HCT116 (cell line): ENCODE data around the gene CTLA4. TPM values are rescaled to one million over a fixed set of nuclear protein-coding genes. Genes with fewer than 3 reads are reported as not detected.

ENCODE experiments used
- ATAC-seq: fragments of 200-7000 bp; cut with Tn5 transposase; 2 replicates; pipeline ENCODE4 v1.9.1; 2020; ENCODE audit warnings: mild to moderate bottlenecking, moderate library complexity
- BruUV-seq: library from RNA; stranded (reverse); fragments of 400-500 nt; replicated peaks from 2 replicates; lab custom pipeline; 2021; lab: Mats Ljungman, UMichigan
- CTCF ChIA-PET: fragments of 300-600 bp; sonication (Branson Sonifier 250); formaldehyde crosslinking; loops from one replicate; lab custom pipeline; 2021; ENCODE audit warnings: antibody characterized with exemption; lab: Charles Lee
- POLR2A ChIA-PET: fragments of 300-600, 350-600 bp; sonication (Branson Sonifier 250); formaldehyde crosslinking; loops from one replicate; lab custom pipeline; 2021; ENCODE audit warnings: antibody characterized with exemption; lab: Charles Lee
- RAD21 ChIA-PET, 2 experiments: fragments of 300-600 bp; sonication (Branson Sonifier 250); formaldehyde crosslinking; loops; one replicate each; lab custom pipeline; 2023; ENCODE audit warnings: low total read pairs in 2 of 2; ENCODE audit not compliant: uncharacterized antibody in 2 of 2, unreplicated experiment in 2 of 2, low non-redundant PET in 1 of 2; lab: Charles Lee
- DNase-seq: peaks from one replicate; pipeline ENCODE4 v3.0.0-alpha.2; 2010; ENCODE audit warnings: low read depth, low spot score
- H2AFZ ChIP-seq: fragments of 200-600 bp; shearing (Covaris generic), sonication (generic); 2 replicates; pipeline ENCODE4 v1.6.1; 2017; ENCODE audit warnings: low read depth, mixed run types, mixed read lengths, antibody characterized with exemption, low read length; ENCODE audit not compliant: poor library complexity, severe bottlenecking
- H3K27ac ChIP-seq: 2 replicates; pipeline ENCODE4 v1.5.1; 2012; ENCODE audit warnings: low read depth, low read length
- H3K27me3 ChIP-seq: fragments of 200-600 bp; sonication (generic); 2 replicates; pipeline ENCODE4 v1.6.1; 2016; ENCODE audit warnings: mixed run types, low read length, mixed read lengths; ENCODE audit not compliant: insufficient read depth
- H3K36me3 ChIP-seq, 2 experiments: fragments of 200-500 bp in 1 of 2; fragments of 200-600 bp in 1 of 2; sonication (Bioruptor generic) in 1 of 2; sonication (generic) in 1 of 2; 2 replicates each; pipeline versions ENCODE4 v1.5.1 to v1.6.1; 2014 to 2016; ENCODE audit warnings: low read length in 2 of 2, inconsistent platforms in 1 of 2, mixed read lengths in 1 of 2, mixed run types in 1 of 2; ENCODE audit not compliant: insufficient read depth in 2 of 2, control insufficient read depth in 1 of 2
- H3K4me1 ChIP-seq, 2 experiments: fragments of 200-600 bp in 1 of 2; sonication (generic) in 1 of 2; 2 replicates each; pipeline versions ENCODE4 v1.5.1 to v1.6.1; 2012 to 2017; ENCODE audit warnings: low read length in 2 of 2, inconsistent platforms in 1 of 2, mild to moderate bottlenecking in 1 of 2, mixed read lengths in 1 of 2, mixed run types in 1 of 2, moderate library complexity in 1 of 2; ENCODE audit not compliant: insufficient read depth in 2 of 2, control insufficient read depth in 1 of 2
- H3K4me2 ChIP-seq: fragments of 200-600 bp; sonication (generic); 2 replicates; pipeline ENCODE4 v1.6.1; 2017; ENCODE audit warnings: mixed run types, low read length, mixed read lengths
- H3K4me3 ChIP-seq, 2 experiments: fragments of 200-600 bp in 1 of 2; sonication (generic) in 1 of 2; replicated peaks in 1 of 2; 2 replicates each; pipeline ENCODE4 v1.5.1; 2011 to 2016; ENCODE audit warnings: low read length in 2 of 2, control low read depth in 1 of 2, low read depth in 1 of 2, mild to moderate bottlenecking in 1 of 2, mixed read lengths in 1 of 2, mixed run types in 1 of 2
- H3K79me2 ChIP-seq: fragments of 200-600 bp; sonication (generic); 2 replicates; pipeline ENCODE4 v1.6.1; 2017; ENCODE audit warnings: mild to moderate bottlenecking, mixed run types, low read length, moderate library complexity, mixed read lengths; ENCODE audit not compliant: insufficient read depth
- H3K9ac ChIP-seq: fragments of 200-600 bp; sonication (generic); 2 replicates; pipeline ENCODE4 v1.6.1; 2016; ENCODE audit warnings: low read length, mixed read lengths
- H3K9me2 ChIP-seq: fragments of 200-600 bp; sonication (generic), shearing (Covaris generic); 2 replicates; pipeline ENCODE4 v1.6.1; 2017; ENCODE audit warnings: mixed run types, mild to moderate bottlenecking, moderate library complexity; ENCODE audit not compliant: insufficient read depth
- H3K9me3 ChIP-seq, 2 experiments: fragments of 200-500 bp in 1 of 2; fragments of 200-600 bp in 1 of 2; sonication (Bioruptor generic) in 1 of 2; sonication (generic) in 1 of 2; 2 replicates each; pipeline ENCODE4 v1.6.1; 2014 to 2017; ENCODE audit warnings: low read length in 2 of 2, mixed read lengths in 2 of 2, inconsistent platforms in 1 of 2, low read depth in 1 of 2, mild to moderate bottlenecking in 1 of 2, mixed run types in 1 of 2, moderate library complexity in 1 of 2; ENCODE audit not compliant: control insufficient read depth in 1 of 2, insufficient read depth in 1 of 2
- H4K20me1 ChIP-seq: fragments of 200-600 bp; sonication (generic), shearing (Covaris generic); 2 replicates; pipeline ENCODE4 v1.6.1; 2017; ENCODE audit warnings: mixed run types, mild to moderate bottlenecking, moderate library complexity; ENCODE audit not compliant: insufficient read depth
- CBX3 ChIP-seq: IDR thresholded peaks from 2 replicates; pipeline ENCODE4 v1.6.1; 2012; ENCODE audit warnings: low read depth
- EGR1 ChIP-seq: IDR thresholded peaks from 2 replicates; pipeline ENCODE4 v1.6.1; 2012; ENCODE audit warnings: low read depth
- ELF1 ChIP-seq: IDR thresholded peaks from 2 replicates; pipeline ENCODE4 v1.6.1; 2012; ENCODE audit warnings: low read depth, borderline replicate concordance
- EZH2 ChIP-seq: fragments of 200-600 bp; sonication (generic); IDR thresholded peaks from 2 replicates; pipeline ENCODE4 v1.6.1; 2017; ENCODE audit warnings: antibody characterized with exemption, mixed run types
- EZH2phosphoT487 ChIP-seq: fragments of 200-600 bp; IDR thresholded peaks from 2 replicates; pipeline ENCODE4 v1.6.1; 2018; ENCODE audit warnings: antibody characterized with exemption, borderline replicate concordance
- FOSL1 ChIP-seq: IDR thresholded peaks from 2 replicates; pipeline ENCODE4 v1.6.1; 2012; ENCODE audit warnings: low read depth
- JUND ChIP-seq: IDR thresholded peaks from 2 replicates; pipeline ENCODE4 v1.6.1; 2012
- POLR2A ChIP-seq: IDR thresholded peaks from 2 replicates; pipeline ENCODE4 v1.7.0; 2011; ENCODE audit warnings: borderline replicate concordance; ENCODE audit not compliant: insufficient read depth, insufficient read length; ENCODE audit errors: extremely low read depth
- POLR2AphosphoS5 ChIP-seq: IDR thresholded peaks from 2 replicates; pipeline ENCODE4 v1.6.1; 2011; ENCODE audit warnings: mild to moderate bottlenecking, low read depth, low read length, moderate library complexity
- RAD21 ChIP-seq: IDR thresholded peaks from 2 replicates; pipeline ENCODE4 v1.6.1; 2012; ENCODE audit warnings: low read depth, mild to moderate bottlenecking
- REST ChIP-seq: IDR thresholded peaks from 2 replicates; pipeline ENCODE4 v1.6.1; 2012; ENCODE audit warnings: low read depth
- SIN3A ChIP-seq: IDR thresholded peaks from 2 replicates; pipeline ENCODE4 v1.6.1; 2012; ENCODE audit warnings: low read depth
- SRF ChIP-seq: IDR thresholded peaks from 2 replicates; pipeline ENCODE4 v1.6.1; 2012; ENCODE audit warnings: low read depth
- YY1 ChIP-seq: IDR thresholded peaks from 2 replicates; pipeline ENCODE4 v1.6.1; 2011; ENCODE audit warnings: low read length, low read depth, moderate library complexity, mild to moderate bottlenecking; ENCODE audit not compliant: insufficient replicate concordance; ENCODE audit errors: extremely low read depth
- ZNF274 ChIP-seq: fragments of 200-500 bp; sonication (Bioruptor generic); IDR thresholded peaks from 2 replicates; pipeline ENCODE4 v1.6.1; 2014; ENCODE audit warnings: mild to moderate bottlenecking, low read depth, low read length, inconsistent platforms
- intact Hi-C: fragments of 100-400 bp; cut with micrococcal nuclease; formaldehyde crosslinking; loops from 2 replicates; pipeline ENCODE4 v1.10.0; 2022
- total RNA-seq: library from RNA; stranded (reverse); gene quantifications from one replicate; pipeline ENCODE4 v1.2.1, GENCODE V29; 2021; ENCODE audit not compliant: unreplicated experiment
- TF ChIP-seq, protein P1 (sequence below): IDR thresholded peaks from 2 replicates; pipeline ENCODE4 v1.6.1; 2011; ENCODE audit warnings: mild to moderate bottlenecking, low read length, moderate library complexity; ENCODE audit not compliant: insufficient replicate concordance; ENCODE audit errors: extremely low read depth

The CTLA4 gene
- total RNA-seq, 1 experiment from 2014 or later: 0.37 TPM

- TF ChIP-seq POLR2AphosphoS5: no peak
- no peak for TF ChIP-seq EZH2
- no peak for TF ChIP-seq YY1
- no peak for TF ChIP-seq EGR1
- no peak for TF ChIP-seq CBX3
- no peak for TF ChIP-seq SRF
- TF ChIP-seq, protein P1, sequence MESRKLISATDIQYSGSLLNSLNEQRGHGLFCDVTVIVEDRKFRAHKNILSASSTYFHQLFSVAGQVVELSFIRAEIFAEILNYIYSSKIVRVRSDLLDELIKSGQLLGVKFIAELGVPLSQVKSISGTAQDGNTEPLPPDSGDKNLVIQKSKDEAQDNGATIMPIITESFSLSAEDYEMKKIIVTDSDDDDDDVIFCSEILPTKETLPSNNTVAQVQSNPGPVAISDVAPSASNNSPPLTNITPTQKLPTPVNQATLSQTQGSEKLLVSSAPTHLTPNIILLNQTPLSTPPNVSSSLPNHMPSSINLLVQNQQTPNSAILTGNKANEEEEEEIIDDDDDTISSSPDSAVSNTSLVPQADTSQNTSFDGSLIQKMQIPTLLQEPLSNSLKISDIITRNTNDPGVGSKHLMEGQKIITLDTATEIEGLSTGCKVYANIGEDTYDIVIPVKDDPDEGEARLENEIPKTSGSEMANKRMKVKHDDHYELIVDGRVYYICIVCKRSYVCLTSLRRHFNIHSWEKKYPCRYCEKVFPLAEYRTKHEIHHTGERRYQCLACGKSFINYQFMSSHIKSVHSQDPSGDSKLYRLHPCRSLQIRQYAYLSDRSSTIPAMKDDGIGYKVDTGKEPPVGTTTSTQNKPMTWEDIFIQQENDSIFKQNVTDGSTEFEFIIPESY: no peak
- no peak for TF ChIP-seq ZNF274
- no peak for TF ChIP-seq REST
- no peak for TF ChIP-seq JUND
- TF ChIP-seq EZH2phosphoT487: no peak
- TF ChIP-seq ELF1: no peak
- no peak for TF ChIP-seq FOSL1
- no peak for TF ChIP-seq RAD21
- TF ChIP-seq POLR2A: no peak
- no peak for TF ChIP-seq SIN3A
- TF ChIP-seq, all 23 proteins: peak for 0
- CTCF ChIA-PET: no interaction called here
- H3K27ac ChIP-seq: no peak overlapping the region
- intact Hi-C loops: no loop called here
- H3K4me1 ChIP-seq: no peaks in the 10 kb centered on the region
- BruUV-seq: no TSS peak
- H3K9me2 ChIP-seq: no peaks in the 10 kb centered on the region; the same call in 1 of the 2 replicates
- no peak overlapping the region for H2AFZ ChIP-seq
- H3K4me2 ChIP-seq: no peak overlapping the region
- no peaks in the 10 kb centered on the region for H4K20me1 ChIP-seq
- no peaks in the 10 kb centered on the region for H3K36me3 ChIP-seq
- peaks cover 2% of the 10 kb centered on the region; the same call in 1 of the 2 replicates for H3K27me3 ChIP-seq
- H3K9ac ChIP-seq: no peak overlapping the region
- H3K4me3 ChIP-seq: no peak overlapping the region
- DNase-seq: no peak
- RAD21 ChIA-PET: no interaction called here
- ATAC-seq: no peak
- POLR2A ChIA-PET: no interaction called here
- H3K9me3 ChIP-seq: no peaks in the 10 kb centered on the region
- H3K79me2 ChIP-seq: no peaks in the 10 kb centered on the region
These were observed 15.0 kb downstream of the CTLA4 start for GRCh38 chr2:203882551-203882950.
